ENCODE data around the gene C17orf58. TPM values are rescaled to one million over a fixed set of nuclear protein-coding genes. Genes with fewer than 3 reads are reported as not detected.

C17orf58 gene
- total and polyA plus RNA-seq, 3 donors from 2014 or later, result 13.1 to 14.5 (median 13.5) TPM

DNA sequence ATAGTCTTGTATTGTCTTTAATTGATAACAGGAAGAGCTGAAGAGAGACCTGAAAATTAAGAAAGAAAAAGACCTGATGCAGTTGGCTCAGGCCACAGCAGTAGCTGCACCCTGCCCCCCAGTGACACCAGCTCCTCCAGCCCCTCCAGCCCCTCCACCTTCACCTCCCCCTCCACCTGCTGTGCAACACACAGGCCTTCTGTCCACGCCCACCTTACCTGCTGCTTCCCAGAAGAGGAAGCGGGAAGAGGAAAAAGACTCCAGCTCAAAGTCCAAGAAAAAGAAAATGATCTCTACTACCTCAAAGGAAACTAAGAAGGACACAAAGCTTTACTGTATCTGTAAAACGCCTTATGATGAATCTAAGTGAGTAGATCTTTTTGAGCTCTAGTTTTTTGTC, 36.8 kb downstream of the C17orf58 start:
- no peak for DNase-seq
- H3K36me3 ChIP-seq (ENCODE audit: low read depth, missing control alignments), result no peaks in the 10 kb centered on the region
- TF ChIP-seq POLR2A (IDR thresholded peaks at IDR 0.05) (no peak), CTCF (IDR thresholded peaks at IDR 0.05) (no peak)

GRCh38 chr17:67950945-67951344, 45.3 kb downstream of the C17orf58 start:
- 87 to 95% methylated on average over 2 of the region's 2 CpGs for WGBS, 2 donors
- H3K9me3 ChIP-seq, result no peaks in the 10 kb centered on the region
- no peaks in the 10 kb centered on the region for H3K36me3 ChIP-seq (ENCODE audit: low read depth, missing control alignments)
- H3K4me1 ChIP-seq, result no peaks in the 10 kb centered on the region
- no peak for DNase-seq
- H3K27ac ChIP-seq, result no peak overlapping the region
- intact Hi-C loops (cut with DNase I; ENCODE audit: low total_unique reads), result no loop called here
- TF ChIP-seq CTCF (IDR thresholded peaks at IDR 0.05) (no peak), POLR2A (IDR thresholded peaks at IDR 0.05) (no peak)
- H3K27me3 ChIP-seq, result no peaks in the 10 kb centered on the region
- H3K4me3 ChIP-seq, result no peak overlapping the region

More for the DNA sequence above, 36.8 kb downstream of the C17orf58 start:
- 94 to 95% methylated on average over 3 of the region's 3 CpGs for WGBS, 2 donors
- H3K27me3 ChIP-seq, result no peaks in the 10 kb centered on the region
- H3K9me3 ChIP-seq, result no peaks in the 10 kb centered on the region
- H3K27ac ChIP-seq, result no peak overlapping the region
- H3K4me1 ChIP-seq, result no peaks in the 10 kb centered on the region
- intact Hi-C loops (cut with DNase I; ENCODE audit: low total_unique reads), result no loop called here
- no peak overlapping the region for H3K4me3 ChIP-seq

DNA sequence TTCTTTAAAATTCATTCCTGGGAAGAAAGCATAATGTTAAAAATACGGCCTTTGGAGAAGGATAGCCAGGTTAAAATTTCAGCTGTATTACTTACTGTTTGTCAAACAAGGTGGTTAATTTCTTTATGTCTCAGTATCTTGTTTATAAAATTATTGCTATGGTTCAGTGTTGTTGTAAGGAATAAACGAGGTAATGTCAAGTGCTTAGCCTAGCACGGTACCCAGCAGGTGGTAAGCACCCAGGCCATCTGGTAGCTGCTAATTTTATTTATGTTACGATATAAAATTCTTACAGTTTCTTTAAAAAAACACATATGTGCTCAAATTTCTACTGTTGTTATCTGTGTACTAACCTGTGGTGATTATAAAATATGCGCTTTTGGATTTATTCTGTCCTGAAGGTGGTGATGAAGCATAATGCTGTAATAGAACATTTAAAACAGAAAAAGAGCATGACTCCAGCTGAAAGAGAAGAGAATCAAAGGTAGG, 48.9 kb downstream of the C17orf58 start:
- 90 to 93% methylated on average over 5 of the region's 5 CpGs for WGBS, 2 donors
- no peak for DNase-seq
- no peak overlapping the region for H3K27ac ChIP-seq
- H3K27me3 ChIP-seq, result no peaks in the 10 kb centered on the region
- no peaks in the 10 kb centered on the region for H3K9me3 ChIP-seq
- TF ChIP-seq CTCF (IDR thresholded peaks at IDR 0.05), result no peak
- no peak for TF ChIP-seq POLR2A (IDR thresholded peaks at IDR 0.05)
- H3K4me3 ChIP-seq, result no peak overlapping the region
- H3K36me3 ChIP-seq (ENCODE audit: low read depth, missing control alignments), result no peaks in the 10 kb centered on the region
- no peaks in the 10 kb centered on the region for H3K4me1 ChIP-seq
- intact Hi-C loops (cut with DNase I; ENCODE audit: low total_unique reads), result no loop called here

- Histone ChIP-seq H3K4me1 (no peaks in the 10 kb centered on the region), H3K9me3 (no peaks in the 10 kb centered on the region), H3K4me3 (no peak overlapping the region), H3K27ac (no peak overlapping the region), H3K36me3 (ENCODE audit: low read depth, missing control alignments) (no peaks in the 10 kb centered on the region), H3K27me3 (no peaks in the 10 kb centered on the region)
- intact Hi-C loops (cut with DNase I; ENCODE audit: low total_unique reads), result no loop called here
- no peak for DNase-seq
- TF ChIP-seq POLR2A (IDR thresholded peaks at IDR 0.05) (no peak), CTCF (IDR thresholded peaks at IDR 0.05) (no peak)
Observed at GRCh38 chr17:67946513-67946912, 49.8 kb downstream of the C17orf58 start.

GRCh38 chr17:67944035-67944434, 52.2 kb downstream of the C17orf58 start:
- intact Hi-C loops (cut with DNase I; ENCODE audit: low total_unique reads), result no loop called here
- Histone ChIP-seq H3K36me3 (ENCODE audit: low read depth, missing control alignments) (no peaks in the 10 kb centered on the region), H3K4me3 (no peak overlapping the region), H3K27me3 (no peaks in the 10 kb centered on the region), H3K9me3 (no peaks in the 10 kb centered on the region), H3K27ac (no peak overlapping the region), H3K4me1 (no peaks in the 10 kb centered on the region)
- WGBS, 2 donors, result 89 to 96% methylated on average over 4 to 5 of the region's 5 CpGs
- no peak for DNase-seq
- TF ChIP-seq POLR2A (IDR thresholded peaks at IDR 0.05), result no peak
- TF ChIP-seq CTCF (IDR thresholded peaks at IDR 0.05), result no peak

Measured in testis (tissue), 3 donors.